Measurements from ENCODE around the gene FBXL16.

FBXL16 gene

GRCh38 chr16:740764-741505 lies 35.3 kb upstream of the FBXL16 start, which contains the start of gene CIAO3:
Gene CIAO3, minus strand, starts transcription at chr16:740997. Its CDS starts 12 bp downstream, at chr16:740985.
- Histone ChIP-seq H2AFZ (ENCODE audit: low read depth) (peak within 1 kb of the TSS; percentile 74), H3K9ac (peak within 1 kb of the TSS; percentile 82), H3K36me3 (ENCODE audit: insufficient read depth) (no peaks in the 10 kb centered on the region), H3K4me1 (ENCODE audit: low read depth, poor library complexity, severe bottlenecking) (peaks cover 30% of the 10 kb centered on the region), H3K27me3 (ENCODE audit: insufficient read depth, low read depth) (peaks cover 45% of the 10 kb centered on the region), H3K79me2 (ENCODE audit: insufficient read depth, low read depth) (peaks cover 10% of the 10 kb centered on the region; the same call in 1 of the 2 replicates), H3K4me3 (IDR thresholded peaks at IDR 0.05; ENCODE audit: insufficient read depth, low read depth, low read length) (peak within 1 kb of the TSS; percentile 45), H3K27ac (no peak within 1 kb of the TSS; the same call in 1 of the 2 replicates), H3K4me2 (peak within 1 kb of the TSS; percentile 99), H4K20me1 (ENCODE audit: insufficient read depth) (no peaks in the 10 kb centered on the region)
- peak; percentile 76 for TF ChIP-seq CTCF (conservative IDR thresholded peaks at IDR 0.05; ENCODE audit: low read depth, low read length)

- no peak overlapping the region; the same call in 1 of the 2 replicates for H3K27ac ChIP-seq
- peak overlapping the region; percentile 99 for H3K4me2 ChIP-seq
- H3K79me2 ChIP-seq (ENCODE audit: insufficient read depth, low read depth) = peaks cover 10% of the 10 kb centered on the region; the same call in 1 of the 2 replicates
- peak overlapping the region; percentile 74 for H2AFZ ChIP-seq (ENCODE audit: low read depth)
- peaks cover 35% of the 10 kb centered on the region for H3K4me1 ChIP-seq (ENCODE audit: low read depth, poor library complexity, severe bottlenecking)
- no peaks in the 10 kb centered on the region for H3K36me3 ChIP-seq (ENCODE audit: insufficient read depth)
- peak overlapping the region; percentile 45 for H3K4me3 ChIP-seq (IDR thresholded peaks at IDR 0.05; ENCODE audit: insufficient read depth, low read depth, low read length)
- peaks cover 40% of the 10 kb centered on the region for H3K27me3 ChIP-seq (ENCODE audit: insufficient read depth, low read depth)
- peak overlapping the region; percentile 82 for H3K9ac ChIP-seq
- no peaks in the 10 kb centered on the region for H4K20me1 ChIP-seq (ENCODE audit: insufficient read depth)
- no peak for TF ChIP-seq CTCF (conservative IDR thresholded peaks at IDR 0.05; ENCODE audit: low read depth, low read length)
Measured at GRCh38 chr16:740459-740763, 34.8 kb upstream of the FBXL16 start.

- no peak overlapping the region for H3K27ac ChIP-seq
- H3K36me3 ChIP-seq (ENCODE audit: insufficient read depth) = no peaks in the 10 kb centered on the region
- no peak for TF ChIP-seq CTCF (conservative IDR thresholded peaks at IDR 0.05; ENCODE audit: low read depth, low read length)
- H3K4me3 ChIP-seq (IDR thresholded peaks at IDR 0.05; ENCODE audit: insufficient read depth, low read depth, low read length) = peak overlapping the region; percentile 45
- peaks cover 41% of the 10 kb centered on the region for H3K4me1 ChIP-seq (ENCODE audit: low read depth, poor library complexity, severe bottlenecking)
- H4K20me1 ChIP-seq (ENCODE audit: insufficient read depth) = no peaks in the 10 kb centered on the region
- peak overlapping the region; percentile 82 for H3K9ac ChIP-seq
- peak overlapping the region; percentile 99 for H3K4me2 ChIP-seq
- peak overlapping the region; percentile 74; the same call in 1 of the 2 replicates for H2AFZ ChIP-seq (ENCODE audit: low read depth)
- peaks cover 10% of the 10 kb centered on the region; the same call in 1 of the 2 replicates for H3K79me2 ChIP-seq (ENCODE audit: insufficient read depth, low read depth)
- peaks cover 34% of the 10 kb centered on the region for H3K27me3 ChIP-seq (ENCODE audit: insufficient read depth, low read depth)
Measured at GRCh38 chr16:739560-740458, 34.2 kb upstream of the FBXL16 start.

- H3K27ac ChIP-seq = peak overlapping the region; percentile 88
- H2AFZ ChIP-seq (ENCODE audit: low read depth) = no peak overlapping the region
- peaks cover 10% of the 10 kb centered on the region; the same call in 1 of the 2 replicates for H3K79me2 ChIP-seq (ENCODE audit: insufficient read depth, low read depth)
- H3K27me3 ChIP-seq (ENCODE audit: insufficient read depth, low read depth) = peaks cover 6% of the 10 kb centered on the region
- H3K36me3 ChIP-seq (ENCODE audit: insufficient read depth) = no peaks in the 10 kb centered on the region
- peak overlapping the region; percentile 98 for H3K4me2 ChIP-seq
- H3K9ac ChIP-seq = no peak overlapping the region
- peaks cover 60% of the 10 kb centered on the region for H3K4me1 ChIP-seq (ENCODE audit: low read depth, poor library complexity, severe bottlenecking)
- H4K20me1 ChIP-seq (ENCODE audit: insufficient read depth) = no peaks in the 10 kb centered on the region
- no peak for TF ChIP-seq CTCF (conservative IDR thresholded peaks at IDR 0.05; ENCODE audit: low read depth, low read length)
- no peak overlapping the region for H3K4me3 ChIP-seq (IDR thresholded peaks at IDR 0.05; ENCODE audit: insufficient read depth, low read depth, low read length)
Measured at GRCh38 chr16:736936-737481, 31.4 kb upstream of the FBXL16 start.
